Naive thymus-derived CD8-positive, alpha-beta T cell (primary cell): Measurements from ENCODE around the gene CIT. TPM values are rescaled to one million over a fixed set of nuclear protein-coding genes. Genes with fewer than 3 reads are reported as not detected.

Experiments
- ATAC-seq, 2 donors: fragments of 150-1000 bp; cut with Tn5 transposase in 1 of 2; sonication (Bioruptor Pico), chemical (Tn5 transposase) in 1 of 2; 1 replicate in 1 of 2; 2 replicates in 1 of 2; pipeline ENCODE4 v1.10.0; 2021; ENCODE audit warnings: mild to moderate bottlenecking in 2 of 2, moderate library complexity in 2 of 2
- POLR2A ChIA-PET: fragments of 350-600 bp; sonication (Branson Sonifier 250); formaldehyde crosslinking; loops from one replicate; lab custom pipeline; 2021; ENCODE audit warnings: antibody characterized with exemption; lab: Charles Lee
- DNase-seq, 10 donors: peaks; one replicate each; pipeline versions ENCODE4 v3.0.0 to v3.0.0-alpha.2; 2020 to 2022
- H3K27ac Mint-ChIP-seq, 10 donors: one replicate each; pipeline ENCODE4 v1.8.0; 2020 to 2022; ENCODE audit warnings: mild to moderate bottlenecking in 10 of 10, mixed read lengths in 10 of 10, moderate library complexity in 4 of 10, inconsistent platforms in 1 of 10
- H3K27me3 Mint-ChIP-seq, 5 donors: one replicate each; pipeline ENCODE4 v1.8.0; 2021 to 2022; ENCODE audit warnings: mixed read lengths in 5 of 5
- H3K36me3 Mint-ChIP-seq, 3 donors: one replicate each; pipeline ENCODE4 v1.8.0; 2020 to 2022; ENCODE audit warnings: mixed read lengths in 3 of 3, mild to moderate bottlenecking in 2 of 3, inconsistent platforms in 1 of 3
- H3K4me1 Mint-ChIP-seq, 4 donors: one replicate each; pipeline ENCODE4 v1.8.0; 2021 to 2022; ENCODE audit warnings: mixed read lengths in 4 of 4
- H3K4me3 Mint-ChIP-seq, 10 donors: one replicate each; pipeline ENCODE4 v1.8.0; 2020 to 2022; ENCODE audit warnings: mild to moderate bottlenecking in 10 of 10, mixed read lengths in 10 of 10, moderate library complexity in 6 of 10, inconsistent platforms in 1 of 10
- H3K9me3 Mint-ChIP-seq, 9 donors: one replicate each; pipeline ENCODE4 v1.8.0; 2020 to 2022; ENCODE audit warnings: mixed read lengths in 9 of 9, mild to moderate bottlenecking in 3 of 9, inconsistent platforms in 1 of 9, moderate library complexity in 1 of 9
- polyA plus RNA-seq, 3 donors: library from polyadenylated mRNA; unstranded; fragments of 300-500 nt; fragmentation: Illumina TruSeq; gene quantifications; one replicate each; pipeline ENCODE4 v1.2.3, GENCODE V29; 2021
- total RNA-seq, 8 experiments: library from RNA in 2 of 8; stranded (reverse) in 2 of 8; gene quantifications; one replicate each; pipeline ENCODE4 v1.2.3 and lab custom pipeline; 2021 to 2026

CIT gene
- total and polyA plus RNA-seq, 5 experiments from 2014 or later: 0.01 to 2.3 (median 0.19) TPM

GRCh38 chr12:119748497-119748896, 128.6 kb downstream of the CIT start:
- Mint-ChIP-seq H3K27me3 (no peaks in the 10 kb centered on the region), H3K4me1 (no peaks in the 10 kb centered on the region), H3K27ac (no peak overlapping the region), H3K4me3 (no peak overlapping the region), H3K9me3 (peaks cover 11 to 34% (median 24%) of the 10 kb centered on the region in 9 donors), H3K36me3 (peaks cover 3 to 27% (median 12%) of the 10 kb centered on the region in 3 donors)
- DNase-seq (no peak), ATAC-seq (no peak)
- POLR2A ChIA-PET: no interaction called here

DNA sequence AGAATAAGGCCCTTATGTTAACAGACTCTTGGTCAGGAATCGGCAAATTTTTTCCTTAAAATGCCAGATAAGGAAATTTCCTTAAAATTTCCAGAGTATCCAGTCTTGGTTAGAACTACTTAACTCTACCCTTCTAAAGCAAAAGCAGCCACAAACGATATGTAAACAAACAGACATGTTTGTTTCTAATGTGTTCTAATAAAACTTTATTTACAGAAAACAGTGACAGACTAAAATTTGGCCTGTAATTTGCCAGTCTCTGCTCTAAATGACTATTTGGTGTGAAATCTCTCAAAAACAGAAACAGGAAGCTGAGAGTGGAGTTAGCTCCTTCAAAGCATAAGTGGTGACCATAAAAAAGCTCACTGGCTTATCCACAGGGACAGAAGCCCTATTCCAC, 131.0 kb downstream of the CIT start:
- no peak for ATAC-seq
- peaks cover 3 to 35% (median 17%) of the 10 kb centered on the region in 3 donors for H3K36me3 Mint-ChIP-seq
- DNase-seq: no peak
- POLR2A ChIA-PET: no interaction called here
- no peaks in the 10 kb centered on the region for H3K27me3 Mint-ChIP-seq
- H3K9me3 Mint-ChIP-seq: peaks cover 16 to 43% (median 33%) of the 10 kb centered on the region in 9 donors
- no peak overlapping the region for H3K27ac Mint-ChIP-seq
- no peaks in the 10 kb centered on the region for H3K4me1 Mint-ChIP-seq
- H3K4me3 Mint-ChIP-seq: no peak overlapping the region

DNA sequence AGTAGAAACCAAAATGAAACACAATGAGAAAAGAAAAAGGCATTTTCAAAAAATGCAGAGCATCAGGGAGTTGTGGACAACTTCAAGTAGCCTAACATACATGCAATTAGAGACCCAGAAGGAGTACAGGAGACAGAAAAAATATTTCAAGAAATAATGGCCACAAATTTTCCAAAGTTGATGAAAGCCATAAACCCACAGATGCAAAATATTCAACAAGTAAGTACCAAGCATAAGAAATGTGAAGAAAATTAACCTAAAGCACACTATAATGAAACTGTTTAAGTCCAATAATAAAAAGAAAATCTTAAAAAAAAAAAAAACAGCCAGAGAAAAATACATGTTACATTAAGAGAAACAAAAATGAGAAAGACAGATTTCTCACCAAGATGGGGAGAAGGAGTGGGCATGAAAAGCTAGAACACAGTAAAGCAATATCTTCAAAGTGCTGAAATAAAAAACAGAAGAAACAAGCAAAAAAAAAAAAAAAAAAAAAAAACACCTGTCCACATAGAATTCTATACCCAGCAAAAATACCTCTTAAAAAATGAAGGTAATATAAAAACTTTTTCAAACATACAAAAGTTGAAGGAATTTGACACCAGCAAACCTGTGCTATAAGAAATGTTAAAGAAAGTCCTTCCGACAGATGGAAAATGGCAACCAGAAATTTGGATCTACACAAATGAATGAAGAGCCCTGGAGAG, 132.1 kb downstream of the CIT start:
- Mint-ChIP-seq H3K9me3 (peaks cover 16 to 43% (median 33%) of the 10 kb centered on the region in 9 donors), H3K27ac (no peak overlapping the region), H3K27me3 (no peaks in the 10 kb centered on the region), H3K36me3 (peaks cover 3 to 35% (median 17%) of the 10 kb centered on the region in 3 donors), H3K4me3 (peak overlapping the region in 1 of 10 donors; percentile 9), H3K4me1 (no peaks in the 10 kb centered on the region)
- POLR2A ChIA-PET: no interaction called here
- DNase-seq (no peak), ATAC-seq (no peak)

- no peak for DNase-seq
- H3K4me3 Mint-ChIP-seq: no peak overlapping the region
- no peak for ATAC-seq
- POLR2A ChIA-PET: no interaction called here
- H3K27ac Mint-ChIP-seq: no peak overlapping the region
- no peaks in the 10 kb centered on the region for H3K4me1 Mint-ChIP-seq
- peaks cover 16 to 43% (median 33%) of the 10 kb centered on the region in 9 donors for H3K9me3 Mint-ChIP-seq
- H3K36me3 Mint-ChIP-seq: peaks cover 3 to 35% (median 17%) of the 10 kb centered on the region in 3 donors
- no peaks in the 10 kb centered on the region for H3K27me3 Mint-ChIP-seq
Measured at GRCh38 chr12:119742700-119743099, 134.4 kb downstream of the CIT start.

- Mint-ChIP-seq H3K27me3 (no peaks in the 10 kb centered on the region), H3K4me1 (no peaks in the 10 kb centered on the region), H3K9me3 (peaks cover 11 to 34% (median 25%) of the 10 kb centered on the region in 9 donors), H3K36me3 (peaks cover 3 to 27% (median 12%) of the 10 kb centered on the region in 3 donors), H3K27ac (no peak overlapping the region), H3K4me3 (no peak overlapping the region)
- ATAC-seq (no peak), DNase-seq (no peak)
- POLR2A ChIA-PET: no interaction called here
Measured at GRCh38 chr12:119740830-119741229, 136.3 kb downstream of the CIT start.

- Mint-ChIP-seq H3K4me3 (no peak overlapping the region), H3K9me3 (no peaks in the 10 kb centered on the region), H3K36me3 (peaks cover 0 to 4% (median 0%) of the 10 kb centered on the region in 3 donors), H3K27me3 (no peaks in the 10 kb centered on the region), H3K27ac (no peak overlapping the region), H3K4me1 (no peaks in the 10 kb centered on the region)
- ATAC-seq (no peak), DNase-seq (no peak)
- POLR2A ChIA-PET: interaction anchor here (0.6 kb wide), 1 partner anchor 1296 kb away, joined by 4 read pairs; no protein-coding TSS in a partner anchor
Measured at GRCh38 chr12:119735079-119735478, 142.0 kb downstream of the CIT start.

GRCh38 chr12:119730381-119730780, 146.7 kb downstream of the CIT start:
- no peak overlapping the region for H3K4me3 Mint-ChIP-seq
- H3K36me3 Mint-ChIP-seq: peaks cover 0 to 4% (median 0%) of the 10 kb centered on the region in 3 donors

GRCh38 chr12:119729871-119730270, 147.2 kb downstream of the CIT start:
- ATAC-seq (no peak), DNase-seq (no peak)
- Mint-ChIP-seq H3K27me3 (no peaks in the 10 kb centered on the region), H3K4me1 (no peaks in the 10 kb centered on the region), H3K9me3 (no peaks in the 10 kb centered on the region), H3K4me3 (no peak overlapping the region), H3K27ac (no peak overlapping the region), H3K36me3 (peaks cover 0 to 4% (median 0%) of the 10 kb centered on the region in 3 donors)
- POLR2A ChIA-PET: no interaction called here

More at GRCh38 chr12:119730381-119730780, 146.7 kb downstream of the CIT start:
- H3K27ac Mint-ChIP-seq: no peak overlapping the region
- no peak for ATAC-seq
- DNase-seq: no peak
- POLR2A ChIA-PET: no interaction called here
- H3K27me3 Mint-ChIP-seq: no peaks in the 10 kb centered on the region
- H3K9me3 Mint-ChIP-seq: no peaks in the 10 kb centered on the region
- H3K4me1 Mint-ChIP-seq: no peaks in the 10 kb centered on the region

GRCh38 chr12:119728444-119728745, 148.7 kb downstream of the CIT start:
- Mint-ChIP-seq H3K27ac (no peak overlapping the region), H3K4me3 (no peak overlapping the region), H3K4me1 (no peaks in the 10 kb centered on the region), H3K27me3 (no peaks in the 10 kb centered on the region), H3K9me3 (no peaks in the 10 kb centered on the region), H3K36me3 (no peaks in the 10 kb centered on the region)
- POLR2A ChIA-PET: no interaction called here
- ATAC-seq: no peak
- no peak for DNase-seq

GRCh38 chr12:119727600-119728443, 149.3 kb downstream of the CIT start:
- Mint-ChIP-seq H3K27ac (no peak overlapping the region), H3K9me3 (no peaks in the 10 kb centered on the region), H3K36me3 (no peaks in the 10 kb centered on the region), H3K4me3 (no peak overlapping the region), H3K27me3 (no peaks in the 10 kb centered on the region), H3K4me1 (no peaks in the 10 kb centered on the region)
- DNase-seq: no peak
- no peak for ATAC-seq
- POLR2A ChIA-PET: interaction anchor here (0.6 kb wide), 1 partner anchor 45 kb away, joined by 3 read pairs; no protein-coding TSS in a partner anchor

DNA sequence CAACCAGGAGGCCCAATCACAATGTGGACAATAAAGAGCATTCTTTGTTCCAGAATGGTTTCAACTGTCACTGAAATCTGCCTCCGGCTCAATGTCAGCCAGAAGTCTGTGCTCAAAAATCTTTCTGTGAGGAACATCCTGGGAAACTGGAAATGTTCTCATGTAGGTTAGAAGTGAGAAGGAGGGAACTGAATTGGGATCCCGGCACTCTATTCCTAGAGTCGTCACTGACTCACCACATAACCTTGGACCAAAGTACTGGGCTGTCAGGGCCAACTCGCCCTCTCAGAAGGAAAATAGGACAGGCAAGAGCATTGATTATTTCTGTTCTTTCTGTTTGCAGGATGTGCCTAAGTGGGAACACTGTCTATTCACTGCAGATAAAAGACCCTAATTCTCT, 151.6 kb downstream of the CIT start:
- DNase-seq: no peak
- Mint-ChIP-seq H3K4me1 (no peaks in the 10 kb centered on the region), H3K27ac (no peak overlapping the region), H3K4me3 (no peak overlapping the region), H3K9me3 (no peaks in the 10 kb centered on the region), H3K27me3 (no peaks in the 10 kb centered on the region), H3K36me3 (no peaks in the 10 kb centered on the region)
- POLR2A ChIA-PET: no interaction called here
- ATAC-seq: no peak

DNA sequence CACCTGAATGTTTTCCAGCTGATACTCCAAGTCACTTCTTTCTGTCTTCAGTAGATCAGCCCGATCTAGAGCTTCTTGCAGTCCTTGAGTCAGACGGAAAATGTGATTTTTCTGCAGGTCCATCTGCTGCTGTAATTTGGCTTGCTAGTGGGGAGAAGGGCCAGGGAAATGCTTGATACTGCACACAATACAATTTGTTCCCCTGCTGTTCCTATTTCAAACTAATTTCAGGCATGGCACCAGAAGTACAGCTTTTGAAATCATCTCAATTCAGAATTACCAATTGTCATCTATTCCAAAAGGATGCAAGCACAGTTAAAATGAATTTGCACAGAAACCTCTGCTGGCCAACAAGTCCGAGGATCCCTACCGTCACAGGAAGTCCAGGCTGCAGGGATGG, 155.8 kb downstream of the CIT start:
- Mint-ChIP-seq H3K4me3 (no peak overlapping the region), H3K27me3 (no peaks in the 10 kb centered on the region), H3K9me3 (no peaks in the 10 kb centered on the region), H3K4me1 (no peaks in the 10 kb centered on the region), H3K27ac (no peak overlapping the region), H3K36me3 (no peaks in the 10 kb centered on the region)
- ATAC-seq (no peak), DNase-seq (no peak)
- POLR2A ChIA-PET: no interaction called here

- ATAC-seq (no peak), DNase-seq (no peak)
- Mint-ChIP-seq H3K27me3 (no peaks in the 10 kb centered on the region), H3K27ac (no peak overlapping the region), H3K9me3 (no peaks in the 10 kb centered on the region), H3K4me1 (no peaks in the 10 kb centered on the region), H3K36me3 (no peaks in the 10 kb centered on the region), H3K4me3 (no peak overlapping the region)
- POLR2A ChIA-PET: no interaction called here
Measured at GRCh38 chr12:119720349-119720748, 156.8 kb downstream of the CIT start.
